ENCODE measurements around the gene HGFAC.

DNA sequence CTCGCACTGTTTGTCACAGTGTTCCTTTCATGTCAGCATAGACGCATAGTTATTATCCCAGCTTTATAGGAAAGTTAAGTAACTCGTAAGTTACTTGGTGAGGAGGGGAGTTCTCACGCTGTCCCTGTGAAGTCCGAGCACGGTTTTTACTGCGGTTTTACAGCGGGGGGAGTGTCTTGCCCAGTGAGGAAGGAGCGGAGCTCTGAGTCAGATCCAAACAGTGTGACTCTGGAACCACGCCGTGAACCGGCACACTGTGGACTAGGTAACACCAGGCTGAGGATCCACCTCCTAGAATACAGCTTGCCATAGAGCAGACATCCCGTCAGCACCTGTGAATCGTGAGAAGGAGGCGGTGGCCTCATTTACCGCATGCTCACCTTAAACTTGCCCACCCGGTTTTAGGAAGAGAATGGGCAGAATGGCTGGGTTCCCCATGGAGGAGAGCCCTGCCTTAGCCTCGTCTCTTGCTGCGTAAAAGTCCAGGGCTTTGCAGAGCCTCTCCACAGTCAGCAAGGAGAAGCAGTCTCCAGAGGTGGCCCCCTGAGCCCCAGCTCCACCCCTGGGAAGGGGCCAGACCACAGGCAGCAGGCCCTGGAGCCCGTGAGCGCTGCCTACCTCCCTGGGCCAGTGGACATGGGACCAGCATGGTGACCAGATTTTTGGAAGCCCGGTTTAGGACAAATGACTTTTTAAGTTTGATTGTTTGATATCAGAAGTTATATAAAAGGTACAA is 40.2 kb upstream of the HGFAC start:
- TF ChIP-seq, protein P1, sequence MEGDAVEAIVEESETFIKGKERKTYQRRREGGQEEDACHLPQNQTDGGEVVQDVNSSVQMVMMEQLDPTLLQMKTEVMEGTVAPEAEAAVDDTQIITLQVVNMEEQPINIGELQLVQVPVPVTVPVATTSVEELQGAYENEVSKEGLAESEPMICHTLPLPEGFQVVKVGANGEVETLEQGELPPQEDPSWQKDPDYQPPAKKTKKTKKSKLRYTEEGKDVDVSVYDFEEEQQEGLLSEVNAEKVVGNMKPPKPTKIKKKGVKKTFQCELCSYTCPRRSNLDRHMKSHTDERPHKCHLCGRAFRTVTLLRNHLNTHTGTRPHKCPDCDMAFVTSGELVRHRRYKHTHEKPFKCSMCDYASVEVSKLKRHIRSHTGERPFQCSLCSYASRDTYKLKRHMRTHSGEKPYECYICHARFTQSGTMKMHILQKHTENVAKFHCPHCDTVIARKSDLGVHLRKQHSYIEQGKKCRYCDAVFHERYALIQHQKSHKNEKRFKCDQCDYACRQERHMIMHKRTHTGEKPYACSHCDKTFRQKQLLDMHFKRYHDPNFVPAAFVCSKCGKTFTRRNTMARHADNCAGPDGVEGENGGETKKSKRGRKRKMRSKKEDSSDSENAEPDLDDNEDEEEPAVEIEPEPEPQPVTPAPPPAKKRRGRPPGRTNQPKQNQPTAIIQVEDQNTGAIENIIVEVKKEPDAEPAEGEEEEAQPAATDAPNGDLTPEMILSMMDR (IDR thresholded peaks at IDR 0.05; ENCODE audit: poor library complexity, severe bottlenecking), result no peak
- TF ChIP-seq TAF1 (IDR thresholded peaks at IDR 0.05; ENCODE audit: low read depth) (no peak), POLR2AphosphoS5 (IDR thresholded peaks at IDR 0.05) (no peak), SMC3 (conservative IDR thresholded peaks at IDR 0.05; ENCODE audit: poor library complexity) (no peak), EZH2 (IDR thresholded peaks at IDR 0.05; ENCODE audit: borderline replicate concordance, insufficient read depth, low read length, poor library complexity, severe bottlenecking) (no peak), EP300 (conservative IDR thresholded peaks at IDR 0.05; ENCODE audit: poor library complexity, severe bottlenecking) (no peak), RAD21 (conservative IDR thresholded peaks at IDR 0.05) (no peak), MXI1 (conservative IDR thresholded peaks at IDR 0.05; ENCODE audit: poor library complexity, severe bottlenecking) (no peak)
- TF ChIP-seq, protein P2, sequence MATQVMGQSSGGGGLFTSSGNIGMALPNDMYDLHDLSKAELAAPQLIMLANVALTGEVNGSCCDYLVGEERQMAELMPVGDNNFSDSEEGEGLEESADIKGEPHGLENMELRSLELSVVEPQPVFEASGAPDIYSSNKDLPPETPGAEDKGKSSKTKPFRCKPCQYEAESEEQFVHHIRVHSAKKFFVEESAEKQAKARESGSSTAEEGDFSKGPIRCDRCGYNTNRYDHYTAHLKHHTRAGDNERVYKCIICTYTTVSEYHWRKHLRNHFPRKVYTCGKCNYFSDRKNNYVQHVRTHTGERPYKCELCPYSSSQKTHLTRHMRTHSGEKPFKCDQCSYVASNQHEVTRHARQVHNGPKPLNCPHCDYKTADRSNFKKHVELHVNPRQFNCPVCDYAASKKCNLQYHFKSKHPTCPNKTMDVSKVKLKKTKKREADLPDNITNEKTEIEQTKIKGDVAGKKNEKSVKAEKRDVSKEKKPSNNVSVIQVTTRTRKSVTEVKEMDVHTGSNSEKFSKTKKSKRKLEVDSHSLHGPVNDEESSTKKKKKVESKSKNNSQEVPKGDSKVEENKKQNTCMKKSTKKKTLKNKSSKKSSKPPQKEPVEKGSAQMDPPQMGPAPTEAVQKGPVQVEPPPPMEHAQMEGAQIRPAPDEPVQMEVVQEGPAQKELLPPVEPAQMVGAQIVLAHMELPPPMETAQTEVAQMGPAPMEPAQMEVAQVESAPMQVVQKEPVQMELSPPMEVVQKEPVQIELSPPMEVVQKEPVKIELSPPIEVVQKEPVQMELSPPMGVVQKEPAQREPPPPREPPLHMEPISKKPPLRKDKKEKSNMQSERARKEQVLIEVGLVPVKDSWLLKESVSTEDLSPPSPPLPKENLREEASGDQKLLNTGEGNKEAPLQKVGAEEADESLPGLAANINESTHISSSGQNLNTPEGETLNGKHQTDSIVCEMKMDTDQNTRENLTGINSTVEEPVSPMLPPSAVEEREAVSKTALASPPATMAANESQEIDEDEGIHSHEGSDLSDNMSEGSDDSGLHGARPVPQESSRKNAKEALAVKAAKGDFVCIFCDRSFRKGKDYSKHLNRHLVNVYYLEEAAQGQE (IDR thresholded peaks at IDR 0.05; ENCODE audit: borderline replicate concordance), result no peak

Measured in neural cell (in vitro differentiated cells).